Activated T-cell treated with anti-CD3 and anti-CD28 coated beads, Interleukin-2, amount 50 U/mL, for 24 hours (primary cell): Measurements from ENCODE around the gene SPAG5.

ENCODE experiments used
- DNase-seq: peaks from one replicate; pipeline ENCODE4 v3.0.0-alpha.2; 2020
- H3K27ac Mint-ChIP-seq: 2 replicates; pipeline ENCODE4 v1.8.0; 2020; ENCODE audit warnings: mild to moderate bottlenecking, mixed read lengths
- H3K27me3 Mint-ChIP-seq: 2 replicates; pipeline ENCODE4 v1.8.0; 2020; ENCODE audit warnings: mixed read lengths
- H3K36me3 Mint-ChIP-seq: 2 replicates; pipeline ENCODE4 v1.8.0; 2020; ENCODE audit warnings: low read depth, mixed read lengths
- H3K4me1 Mint-ChIP-seq: 2 replicates; pipeline ENCODE4 v1.8.0; 2020; ENCODE audit warnings: low read depth, mixed read lengths
- H3K4me3 Mint-ChIP-seq: 2 replicates; pipeline ENCODE4 v1.8.0; 2020; ENCODE audit warnings: mild to moderate bottlenecking, moderate library complexity, mixed read lengths
- H3K9me3 Mint-ChIP-seq: 2 replicates; pipeline ENCODE4 v1.8.0; 2020; ENCODE audit warnings: mixed read lengths

Gene SPAG5

DNA sequence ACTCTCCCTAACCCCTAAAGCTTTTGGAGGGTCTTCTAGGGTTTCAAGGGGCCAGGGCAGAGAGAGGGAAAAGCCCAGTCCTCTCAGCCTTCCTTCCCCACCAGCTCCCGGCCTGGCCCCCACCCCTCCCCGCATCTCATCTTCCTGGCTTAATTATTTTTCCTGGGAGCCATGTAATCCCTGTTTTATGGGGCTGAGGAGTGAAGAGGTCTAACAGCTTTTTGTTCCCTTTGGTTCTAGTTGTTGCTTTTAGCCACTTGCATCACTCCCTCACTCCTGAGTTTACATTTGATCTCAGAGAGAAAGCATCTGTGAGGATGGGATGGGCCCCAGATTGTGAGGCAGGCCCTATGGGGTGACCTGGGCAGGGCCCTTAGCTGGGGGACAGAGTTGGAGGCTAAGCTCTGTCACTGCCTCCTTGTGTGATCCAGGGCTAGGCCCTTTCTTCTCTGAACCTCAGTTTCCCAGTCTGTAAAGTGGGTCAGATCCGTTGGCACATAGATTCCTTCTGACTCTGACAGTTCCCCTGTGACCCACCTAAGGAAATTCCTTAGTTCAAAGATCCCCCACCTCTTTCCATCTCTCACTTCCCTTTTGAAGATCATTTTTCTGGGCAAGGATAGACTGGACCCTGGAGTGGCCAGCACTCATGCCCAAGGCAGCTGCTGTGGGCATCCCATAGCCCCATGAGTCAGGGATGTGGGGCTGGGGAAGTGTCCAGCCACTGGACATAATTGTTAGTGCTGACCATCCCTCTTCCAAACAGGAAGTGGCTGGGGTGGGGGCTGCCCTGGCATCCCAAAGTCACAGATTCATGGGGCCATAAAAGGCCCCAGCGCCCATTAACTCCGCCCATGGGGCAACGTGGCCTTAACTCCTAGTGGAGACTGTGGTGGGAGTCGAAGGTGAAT lies 66.5 kb downstream of the SPAG5 start:
- Mint-ChIP-seq H3K4me3 (no peak overlapping the region), H3K27me3 (no peaks in the 10 kb centered on the region)

DNA sequence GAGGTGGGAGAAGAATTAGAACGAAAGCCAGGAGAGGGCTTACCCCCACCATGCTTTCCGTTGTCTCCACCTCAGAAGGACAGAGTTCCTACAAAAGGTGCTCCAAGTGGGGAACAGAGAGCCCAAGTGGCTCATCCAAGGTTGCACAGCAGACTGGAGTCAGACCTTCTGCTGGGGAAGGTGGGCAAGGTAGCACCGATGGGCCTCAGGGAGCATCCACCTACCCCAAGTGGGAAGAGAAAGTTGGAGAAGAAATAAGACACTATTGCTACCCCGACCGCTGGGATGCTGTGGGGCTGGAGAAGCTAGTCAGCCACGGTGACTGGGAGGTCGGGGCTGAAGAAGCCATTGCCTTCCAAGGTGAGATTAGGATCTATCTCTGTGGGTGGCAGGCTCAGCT lies 67.9 kb downstream of the SPAG5 start:
- no peak overlapping the region for H3K4me3 Mint-ChIP-seq
- no peaks in the 10 kb centered on the region for H3K4me1 Mint-ChIP-seq
- H3K27me3 Mint-ChIP-seq, result no peaks in the 10 kb centered on the region
- DNase-seq, result no peak
- no peaks in the 10 kb centered on the region for H3K36me3 Mint-ChIP-seq
- H3K9me3 Mint-ChIP-seq, result no peaks in the 10 kb centered on the region
- no peak overlapping the region for H3K27ac Mint-ChIP-seq

More for the DNA sequence above, 66.5 kb downstream of the SPAG5 start:
- no peak for DNase-seq
- Mint-ChIP-seq H3K4me1 (no peaks in the 10 kb centered on the region), H3K27ac (no peak overlapping the region), H3K9me3 (no peaks in the 10 kb centered on the region), H3K36me3 (no peaks in the 10 kb centered on the region)

DNA sequence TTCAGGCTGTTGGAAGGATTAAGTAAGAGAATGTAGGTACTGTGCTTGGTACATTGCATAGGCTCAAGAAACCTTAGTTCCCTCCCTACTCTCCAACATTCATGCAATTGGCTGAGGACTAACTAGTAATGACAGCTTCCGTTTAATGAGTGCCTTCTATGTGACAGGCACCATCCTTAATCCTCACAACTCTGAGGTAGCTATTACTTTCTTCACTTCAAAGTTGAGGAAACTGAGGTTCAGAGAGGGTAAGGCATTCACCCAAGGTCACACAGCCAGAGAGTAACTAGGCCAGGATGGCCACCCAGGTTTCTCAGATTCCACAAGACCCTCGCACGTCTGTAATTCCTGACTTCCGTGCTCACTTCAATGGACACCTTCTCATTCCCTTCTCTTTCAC lies 68.6 kb downstream of the SPAG5 start:
- Mint-ChIP-seq H3K4me1 (no peaks in the 10 kb centered on the region), H3K9me3 (no peaks in the 10 kb centered on the region), H3K36me3 (no peaks in the 10 kb centered on the region), H3K27me3 (no peaks in the 10 kb centered on the region), H3K4me3 (no peak overlapping the region), H3K27ac (no peak overlapping the region)
- no peak for DNase-seq

GRCh38 chr17:28529013-28529400 lies 69.8 kb downstream of the SPAG5 start:
- Mint-ChIP-seq H3K4me1 (no peaks in the 10 kb centered on the region), H3K27ac (no peak overlapping the region)

DNA sequence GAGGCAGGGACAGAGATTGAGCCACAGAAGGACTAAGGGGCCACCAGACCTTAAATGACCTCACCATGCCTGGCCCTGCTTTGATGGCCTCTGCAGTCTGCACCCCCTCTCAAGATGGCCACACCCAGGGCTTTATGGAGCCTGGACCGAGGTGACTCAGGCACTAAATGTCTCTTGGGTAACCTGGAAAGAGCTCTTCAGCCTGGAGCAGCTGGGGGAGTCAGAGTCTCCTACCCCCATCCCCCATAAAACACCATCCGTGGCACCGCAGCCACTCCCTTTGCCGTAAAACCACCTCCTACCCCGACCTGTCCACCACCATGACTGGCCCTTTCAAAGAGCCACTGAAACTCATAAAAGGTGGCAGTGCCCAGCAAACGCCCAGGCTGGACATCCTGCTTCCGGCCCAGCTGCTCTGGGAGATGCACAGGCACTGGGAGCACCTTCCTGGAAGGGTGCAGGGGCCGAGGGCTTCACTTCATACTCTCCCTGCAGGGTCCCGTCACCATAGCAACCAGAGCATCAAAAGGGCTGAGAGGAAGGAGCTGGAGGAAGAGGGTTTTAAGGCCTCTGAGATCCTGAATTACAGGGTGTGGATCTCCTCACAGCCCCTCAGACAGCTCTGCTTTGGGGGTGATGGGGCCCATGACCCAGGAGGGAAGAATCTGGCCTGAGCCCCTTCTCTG lies 70.4 kb downstream of the SPAG5 start:
- H3K4me1 Mint-ChIP-seq, result no peaks in the 10 kb centered on the region
- no peak for DNase-seq
- no peaks in the 10 kb centered on the region for H3K36me3 Mint-ChIP-seq
- no peak overlapping the region for H3K27ac Mint-ChIP-seq
- no peaks in the 10 kb centered on the region for H3K9me3 Mint-ChIP-seq
- H3K4me3 Mint-ChIP-seq, result no peak overlapping the region
- no peaks in the 10 kb centered on the region for H3K27me3 Mint-ChIP-seq

More at GRCh38 chr17:28529013-28529400, 69.8 kb downstream of the SPAG5 start:
- Mint-ChIP-seq H3K27me3 (no peaks in the 10 kb centered on the region), H3K36me3 (no peaks in the 10 kb centered on the region), H3K4me3 (no peak overlapping the region), H3K9me3 (no peaks in the 10 kb centered on the region)
- no peak for DNase-seq

- no peaks in the 10 kb centered on the region for H3K4me1 Mint-ChIP-seq
Observed at GRCh38 chr17:28527859-28528258, 71.0 kb downstream of the SPAG5 start.

More at GRCh38 chr17:28527859-28528258, 71.0 kb downstream of the SPAG5 start:
- no peaks in the 10 kb centered on the region for H3K9me3 Mint-ChIP-seq
- no peak overlapping the region for H3K4me3 Mint-ChIP-seq
- no peaks in the 10 kb centered on the region for H3K27me3 Mint-ChIP-seq
- no peak overlapping the region for H3K27ac Mint-ChIP-seq
- no peak for DNase-seq
- H3K36me3 Mint-ChIP-seq, result no peaks in the 10 kb centered on the region
